HEK293 (cell line): ENCODE results near the gene KCNJ2.

Experiments used
- HOXD13 ChIP-seq: sonication (generic); formaldehyde crosslinking; IDR thresholded peaks from 2 replicates; pipeline ENCODE4 v1.8.0; 2022; ENCODE audit warnings: missing genetic modification reagents, borderline replicate concordance
- IKZF3 ChIP-seq: fragments of 450-650 bp; IDR thresholded peaks from 2 replicates; pipeline ENCODE4 v1.5.0; 2018; ENCODE audit warnings: missing biosample characterization, mild to moderate bottlenecking, missing genetic modification characterization, moderate library complexity
- KLF7 ChIP-seq: fragments of 450-650 bp; formaldehyde crosslinking; IDR thresholded peaks from 2 replicates; pipeline ENCODE4 v1.5.1; 2016; ENCODE audit warnings: missing biosample characterization, missing genetic modification characterization, borderline replicate concordance
- KLF8 ChIP-seq: fragments of 450-650 bp; formaldehyde crosslinking; IDR thresholded peaks from 2 replicates; pipeline ENCODE4 v1.5.1; 2016; ENCODE audit warnings: missing biosample characterization, missing genetic modification characterization
- RBAK ChIP-seq: fragments of 450-650 bp; formaldehyde crosslinking; IDR thresholded peaks from 2 replicates; pipeline ENCODE4 v1.5.1; 2016; ENCODE audit warnings: missing biosample characterization, missing genetic modification characterization
- REPIN1 ChIP-seq: fragments of 450-650 bp; formaldehyde crosslinking; IDR thresholded peaks from 2 replicates; pipeline ENCODE4 v1.5.1; 2017; ENCODE audit warnings: missing biosample characterization, missing genetic modification characterization, low read depth
- SCRT2 ChIP-seq: fragments of 450-650 bp; formaldehyde crosslinking; IDR thresholded peaks from 2 replicates; pipeline ENCODE4 v1.5.1; 2016; ENCODE audit warnings: missing biosample characterization, missing genetic modification characterization
- SP3 ChIP-seq: fragments of 450-650 bp; formaldehyde crosslinking; IDR thresholded peaks from 2 replicates; pipeline ENCODE4 v1.5.1; 2016; ENCODE audit warnings: missing biosample characterization, missing genetic modification characterization
- TCF7L2 ChIP-seq: IDR thresholded peaks from 2 replicates; pipeline ENCODE4 v1.6.1; 2011; ENCODE audit warnings: low read depth, mild to moderate bottlenecking, inconsistent platforms, low read length, moderate library complexity, borderline replicate concordance
- ZBTB1 ChIP-seq: fragments of 450-650 bp; formaldehyde crosslinking; IDR thresholded peaks from 2 replicates; pipeline ENCODE4 v1.5.1; 2016; ENCODE audit warnings: missing biosample characterization, missing genetic modification characterization
- ZFP3 ChIP-seq: fragments of 450-650 bp; formaldehyde crosslinking; IDR thresholded peaks from 2 replicates; pipeline ENCODE4 v1.5.1; 2016; ENCODE audit warnings: low read depth, missing biosample characterization, missing genetic modification characterization
- ZFP41 ChIP-seq: fragments of 450-650 bp; formaldehyde crosslinking; IDR thresholded peaks from 2 replicates; pipeline ENCODE4 v1.5.1; 2016; ENCODE audit warnings: missing biosample characterization, missing genetic modification characterization, borderline replicate concordance
- ZNF114 ChIP-seq: fragments of 450-650 bp; formaldehyde crosslinking; IDR thresholded peaks from 2 replicates; pipeline ENCODE4 v1.5.0; 2017; ENCODE audit warnings: missing biosample characterization, missing genetic modification characterization
- ZNF121 ChIP-seq: fragments of 450-650 bp; formaldehyde crosslinking; IDR thresholded peaks from 2 replicates; pipeline ENCODE4 v1.5.1; 2016; ENCODE audit warnings: missing biosample characterization, missing genetic modification characterization
- ZNF138 ChIP-seq: fragments of 450-650 bp; formaldehyde crosslinking; IDR thresholded peaks from 2 replicates; pipeline ENCODE4 v1.5.1; 2016; ENCODE audit warnings: missing biosample characterization, missing genetic modification characterization, borderline replicate concordance
- ZNF221 ChIP-seq: fragments of 450-650 bp; formaldehyde crosslinking; IDR thresholded peaks from 2 replicates; pipeline ENCODE4 v1.5.1; 2017; ENCODE audit warnings: missing biosample characterization, missing genetic modification characterization, borderline replicate concordance
- ZNF248 ChIP-seq: fragments of 450-650 bp; formaldehyde crosslinking; IDR thresholded peaks from 2 replicates; pipeline ENCODE4 v1.5.1; 2017; ENCODE audit warnings: missing biosample characterization, missing genetic modification characterization
- ZNF324 ChIP-seq: fragments of 450-650 bp; formaldehyde crosslinking; IDR thresholded peaks from 2 replicates; pipeline ENCODE4 v1.5.1; 2016; ENCODE audit warnings: missing biosample characterization, missing genetic modification characterization
- ZNF354C ChIP-seq: fragments of 450-650 bp; formaldehyde crosslinking; IDR thresholded peaks from 2 replicates; pipeline ENCODE4 v1.5.1; 2016; ENCODE audit warnings: missing biosample characterization, missing genetic modification characterization, low read depth, borderline replicate concordance
- ZNF521 ChIP-seq: fragments of 450-650 bp; formaldehyde crosslinking; IDR thresholded peaks from 2 replicates; pipeline ENCODE4 v1.5.1; 2017; ENCODE audit warnings: missing biosample characterization, mild to moderate bottlenecking, missing genetic modification characterization
- ZNF548 ChIP-seq: fragments of 450-650 bp; formaldehyde crosslinking; IDR thresholded peaks from 2 replicates; pipeline ENCODE4 v1.5.1; 2016; ENCODE audit warnings: missing biosample characterization, missing genetic modification characterization
- ZNF610 ChIP-seq: fragments of 450-650 bp; formaldehyde crosslinking; IDR thresholded peaks from 2 replicates; pipeline ENCODE4 v1.5.1; 2016; ENCODE audit warnings: missing biosample characterization, missing genetic modification characterization, borderline replicate concordance
- ZNF623 ChIP-seq: fragments of 450-650 bp; formaldehyde crosslinking; IDR thresholded peaks from 2 replicates; pipeline ENCODE4 v1.5.1; 2016; ENCODE audit warnings: missing biosample characterization, missing genetic modification characterization
- ZNF629 ChIP-seq: fragments of 450-650 bp; formaldehyde crosslinking; IDR thresholded peaks from 2 replicates; pipeline ENCODE4 v1.5.1; 2017; ENCODE audit warnings: missing biosample characterization, missing genetic modification characterization
- ZNF654 ChIP-seq: fragments of 450-650 bp; formaldehyde crosslinking; IDR thresholded peaks from 2 replicates; pipeline ENCODE4 v1.5.1; 2016; ENCODE audit warnings: low read depth, missing biosample characterization, missing genetic modification characterization
- ZNF658 ChIP-seq: fragments of 450-650 bp; formaldehyde crosslinking; IDR thresholded peaks from 2 replicates; pipeline ENCODE4; 2016; ENCODE audit warnings: missing biosample characterization, missing genetic modification characterization
- ZNF677 ChIP-seq: fragments of 450-650 bp; IDR thresholded peaks from 2 replicates; pipeline ENCODE4 v1.5.0; 2018; ENCODE audit warnings: missing biosample characterization, mild to moderate bottlenecking, missing genetic modification characterization, moderate library complexity
- ZNF76 ChIP-seq: fragments of 450-650 bp; formaldehyde crosslinking; IDR thresholded peaks from 2 replicates; pipeline ENCODE4; 2016; ENCODE audit warnings: low read depth, missing biosample characterization, missing genetic modification characterization, borderline replicate concordance
- ZSCAN23 ChIP-seq: fragments of 450-650 bp; formaldehyde crosslinking; IDR thresholded peaks from 2 replicates; pipeline ENCODE4 v1.5.1; 2016; ENCODE audit warnings: missing biosample characterization, missing genetic modification characterization
- TF ChIP-seq, protein P1 (sequence below): fragments of 450-650 bp; IDR thresholded peaks from 2 replicates; pipeline ENCODE4 v1.5.1; 2018; ENCODE audit warnings: missing biosample characterization, missing genetic modification characterization
- TF ChIP-seq, protein P2 (sequence below): fragments of 450-650 bp; formaldehyde crosslinking; IDR thresholded peaks from 2 replicates; pipeline ENCODE4 v1.5.1; 2016; ENCODE audit warnings: missing biosample characterization, missing genetic modification characterization
- TF ChIP-seq, protein P3 (sequence below): fragments of 450-650 bp; formaldehyde crosslinking; IDR thresholded peaks from 2 replicates; pipeline ENCODE4 v1.5.1; 2016; ENCODE audit warnings: missing biosample characterization, missing genetic modification characterization
- TF ChIP-seq, protein P4 (sequence below): fragments of 450-650 bp; formaldehyde crosslinking; IDR thresholded peaks from 2 replicates; pipeline ENCODE4 v1.5.1; 2016; ENCODE audit warnings: missing biosample characterization, missing genetic modification characterization
- TF ChIP-seq, protein P5 (sequence below): fragments of 450-650 bp; formaldehyde crosslinking; IDR thresholded peaks from 2 replicates; pipeline ENCODE4 v1.5.1; 2016; ENCODE audit warnings: missing biosample characterization, missing genetic modification characterization

KCNJ2 gene

DNA sequence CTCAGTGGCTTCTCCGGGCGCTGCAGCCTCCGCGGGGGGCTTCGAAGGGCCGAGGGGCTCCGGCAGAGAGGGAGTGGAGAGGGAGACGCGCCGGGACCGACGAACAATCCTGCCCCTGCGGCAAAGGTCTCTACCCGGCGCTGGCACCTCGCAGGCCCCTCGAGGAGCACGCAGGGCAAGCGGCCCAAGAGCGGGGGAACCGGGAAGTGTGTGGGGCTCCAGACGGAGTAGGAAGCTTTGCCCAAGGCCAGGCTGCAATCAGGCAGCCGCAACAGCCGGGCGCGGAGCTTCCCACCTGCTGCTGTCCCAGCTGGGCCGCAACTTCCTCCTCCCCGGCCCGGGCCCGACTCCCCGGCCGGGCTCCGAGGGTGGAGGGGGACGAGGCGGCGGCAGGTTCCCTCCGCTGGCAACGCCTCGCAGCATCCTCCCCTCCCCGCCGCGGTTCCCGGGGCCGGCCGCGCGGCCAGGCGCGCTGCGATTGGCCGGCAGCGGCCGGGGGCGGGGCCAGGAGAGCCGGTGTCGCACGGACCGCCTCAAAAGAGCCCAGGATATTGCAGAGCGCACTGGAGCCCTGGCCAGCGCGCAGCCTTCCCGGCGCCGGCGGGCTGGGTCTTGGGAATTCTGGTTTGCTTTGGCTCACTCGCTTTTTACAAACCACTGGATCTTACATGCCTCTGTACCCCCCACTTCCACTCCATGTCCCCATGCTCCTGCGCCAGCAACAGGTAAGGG is at the start of gene KCNJ2 (continued):
- TF ChIP-seq ZNF248 (tag by site-specific recombination), result no peak
- TF ChIP-seq, protein P1, sequence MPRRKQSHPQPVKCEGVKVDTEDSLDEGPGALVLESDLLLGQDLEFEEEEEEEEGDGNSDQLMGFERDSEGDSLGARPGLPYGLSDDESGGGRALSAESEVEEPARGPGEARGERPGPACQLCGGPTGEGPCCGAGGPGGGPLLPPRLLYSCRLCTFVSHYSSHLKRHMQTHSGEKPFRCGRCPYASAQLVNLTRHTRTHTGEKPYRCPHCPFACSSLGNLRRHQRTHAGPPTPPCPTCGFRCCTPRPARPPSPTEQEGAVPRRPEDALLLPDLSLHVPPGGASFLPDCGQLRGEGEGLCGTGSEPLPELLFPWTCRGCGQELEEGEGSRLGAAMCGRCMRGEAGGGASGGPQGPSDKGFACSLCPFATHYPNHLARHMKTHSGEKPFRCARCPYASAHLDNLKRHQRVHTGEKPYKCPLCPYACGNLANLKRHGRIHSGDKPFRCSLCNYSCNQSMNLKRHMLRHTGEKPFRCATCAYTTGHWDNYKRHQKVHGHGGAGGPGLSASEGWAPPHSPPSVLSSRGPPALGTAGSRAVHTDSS (tag by site-specific recombination), result no peak
- no peak for TF ChIP-seq ZNF677 (tag by site-specific recombination)
- no peak for TF ChIP-seq ZNF610
- peak; percentile 39 for TF ChIP-seq IKZF3 (tag by site-specific recombination)
- TF ChIP-seq ZFP41 (tag by site-specific recombination), result no peak
- TF ChIP-seq REPIN1 (tag by site-specific recombination), result no peak
- peak; percentile 95 for TF ChIP-seq SCRT2 (tag by site-specific recombination)
- no peak for TF ChIP-seq ZNF548 (tag by site-specific recombination)
- TF ChIP-seq ZSCAN23 (tag by site-specific recombination), result no peak
- TF ChIP-seq ZNF221 (tag by site-specific recombination), result no peak
- no peak for TF ChIP-seq ZNF623
- peak; percentile 24; the same call in 1 of the 2 replicates for TF ChIP-seq KLF7
- TF ChIP-seq HOXD13, result no peak
- no peak for TF ChIP-seq ZFP3
- TF ChIP-seq KLF8, result 0 out of 2 replicates have a peak, but pooled peaks have one; percentile 39
- TF ChIP-seq ZNF76 (tag by site-specific recombination), result no peak; the same call in 1 of the 2 replicates
- TF ChIP-seq, protein P2, sequence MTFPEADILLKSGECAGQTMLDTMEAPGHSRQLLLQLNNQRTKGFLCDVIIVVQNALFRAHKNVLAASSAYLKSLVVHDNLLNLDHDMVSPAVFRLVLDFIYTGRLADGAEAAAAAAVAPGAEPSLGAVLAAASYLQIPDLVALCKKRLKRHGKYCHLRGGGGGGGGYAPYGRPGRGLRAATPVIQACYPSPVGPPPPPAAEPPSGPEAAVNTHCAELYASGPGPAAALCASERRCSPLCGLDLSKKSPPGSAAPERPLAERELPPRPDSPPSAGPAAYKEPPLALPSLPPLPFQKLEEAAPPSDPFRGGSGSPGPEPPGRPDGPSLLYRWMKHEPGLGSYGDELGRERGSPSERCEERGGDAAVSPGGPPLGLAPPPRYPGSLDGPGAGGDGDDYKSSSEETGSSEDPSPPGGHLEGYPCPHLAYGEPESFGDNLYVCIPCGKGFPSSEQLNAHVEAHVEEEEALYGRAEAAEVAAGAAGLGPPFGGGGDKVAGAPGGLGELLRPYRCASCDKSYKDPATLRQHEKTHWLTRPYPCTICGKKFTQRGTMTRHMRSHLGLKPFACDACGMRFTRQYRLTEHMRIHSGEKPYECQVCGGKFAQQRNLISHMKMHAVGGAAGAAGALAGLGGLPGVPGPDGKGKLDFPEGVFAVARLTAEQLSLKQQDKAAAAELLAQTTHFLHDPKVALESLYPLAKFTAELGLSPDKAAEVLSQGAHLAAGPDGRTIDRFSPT, result peak; percentile 70
- TF ChIP-seq ZNF138 (tag by site-specific recombination), result no peak
- TF ChIP-seq, protein P3, sequence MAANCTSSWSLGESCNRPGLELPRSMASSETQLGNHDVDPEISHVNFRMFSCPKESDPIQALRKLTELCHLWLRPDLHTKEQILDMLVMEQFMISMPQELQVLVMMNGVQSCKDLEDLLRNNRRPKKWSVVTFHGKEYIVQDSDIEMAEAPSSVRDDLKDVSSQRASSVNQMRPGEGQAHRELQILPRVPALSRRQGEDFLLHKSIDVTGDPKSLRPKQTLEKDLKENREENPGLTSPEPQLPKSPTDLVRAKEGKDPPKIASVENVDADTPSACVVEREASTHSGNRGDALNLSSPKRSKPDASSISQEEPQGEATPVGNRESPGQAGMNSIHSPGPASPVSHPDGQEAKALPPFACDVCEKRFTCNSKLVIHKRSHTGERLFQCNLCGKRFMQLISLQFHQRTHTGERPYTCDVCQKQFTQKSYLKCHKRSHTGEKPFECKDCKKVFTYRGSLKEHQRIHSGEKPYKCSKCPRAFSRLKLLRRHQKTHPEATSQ (tag by site-specific recombination), result 0 out of 2 replicates have a peak, but pooled peaks have one; percentile 68
- TF ChIP-seq ZNF658 (tag by site-specific recombination), result no peak
- TF ChIP-seq ZNF521 (tag by site-specific recombination), result no peak
- no peak for TF ChIP-seq SP3 (tag by site-specific recombination)
- no peak for TF ChIP-seq ZBTB1 (tag by site-specific recombination)
- peak; percentile 25; the same call in 1 of the 2 replicates for TF ChIP-seq ZNF629
- TF ChIP-seq, protein P4, sequence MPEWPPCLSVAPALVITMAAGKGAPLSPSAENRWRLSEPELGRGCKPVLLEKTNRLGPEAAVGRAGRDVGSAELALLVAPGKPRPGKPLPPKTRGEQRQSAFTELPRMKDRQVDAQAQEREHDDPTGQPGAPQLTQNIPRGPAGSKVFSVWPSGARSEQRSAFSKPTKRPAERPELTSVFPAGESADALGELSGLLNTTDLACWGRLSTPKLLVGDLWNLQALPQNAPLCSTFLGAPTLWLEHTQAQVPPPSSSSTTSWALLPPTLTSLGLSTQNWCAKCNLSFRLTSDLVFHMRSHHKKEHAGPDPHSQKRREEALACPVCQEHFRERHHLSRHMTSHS, result no peak
- TF ChIP-seq ZNF654, result no peak
- no peak for TF ChIP-seq ZNF114 (tag by site-specific recombination)
- no peak for TF ChIP-seq ZNF121 (tag by site-specific recombination)
- no peak for TF ChIP-seq RBAK
- TF ChIP-seq, protein P5, sequence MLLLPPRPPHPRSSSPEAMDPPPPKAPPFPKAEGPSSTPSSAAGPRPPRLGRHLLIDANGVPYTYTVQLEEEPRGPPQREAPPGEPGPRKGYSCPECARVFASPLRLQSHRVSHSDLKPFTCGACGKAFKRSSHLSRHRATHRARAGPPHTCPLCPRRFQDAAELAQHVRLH (tag by site-specific recombination), result no peak
- TF ChIP-seq ZNF354C (tag by site-specific recombination), result no peak
- no peak for TF ChIP-seq TCF7L2
- TF ChIP-seq ZNF324 (tag by site-specific recombination), result no peak
